IMR-90 (cell line): ENCODE results near the gene SPTSSB. TPM values are rescaled to one million over a fixed set of nuclear protein-coding genes. Genes with fewer than 3 reads are reported as not detected.

Experiments
- ATAC-seq: fragments of 200-7000 bp; cut with Tn5 transposase; 2 replicates; pipeline ENCODE4 v1.9.1; 2020; ENCODE audit warnings: low read depth, mild to moderate bottlenecking, moderate library complexity
- BruUV-seq: library from RNA; stranded (reverse); fragments of 400-500 nt; replicated peaks from 2 replicates; lab custom pipeline; 2021; lab: Mats Ljungman, UMichigan
- CTCF ChIA-PET: fragments of 300-600 bp; formaldehyde crosslinking; extraction: SDS; loops from one replicate; lab custom pipeline; 2021; ENCODE audit warnings: antibody characterized with exemption; lab: Yijun Ruan, JAX
- POLR2A ChIA-PET: fragments of 300-600 bp; sonication (Branson Sonifier 250); formaldehyde crosslinking; loops from one replicate; lab custom pipeline; 2022; ENCODE audit warnings: antibody characterized with exemption; ENCODE audit not compliant: unreplicated experiment; lab: Charles Lee
- DNase-seq: peaks from one replicate; pipeline ENCODE4 v3.0.0; 2013
- H2AFZ ChIP-seq: replicated peaks from 2 replicates; pipeline ENCODE3; 2013; ENCODE audit warnings: low read length, mild to moderate bottlenecking; ENCODE audit not compliant: poor library complexity
- H2AK5ac ChIP-seq: 2 replicates; pipeline ENCODE4 v1.6.1; 2013; ENCODE audit warnings: low read depth, low read length, inconsistent platforms
- H2AK9ac ChIP-seq: replicated peaks from 2 replicates; pipeline ENCODE3; 2013; ENCODE audit warnings: mild to moderate bottlenecking, low read depth, low read length, moderate library complexity; ENCODE audit not compliant: poor library complexity
- H2BK120ac ChIP-seq: 2 replicates; pipeline ENCODE4 v1.6.1; 2013; ENCODE audit warnings: low read depth, low read length, inconsistent platforms
- H2BK15ac ChIP-seq: 3 replicates; pipeline ENCODE4 v1.6.1; 2013; ENCODE audit warnings: low read depth, low read length, inconsistent platforms
- H2BK20ac ChIP-seq: 2 replicates; pipeline ENCODE4 v1.6.1; 2013; ENCODE audit warnings: low read depth, mild to moderate bottlenecking, inconsistent platforms, low read length, moderate library complexity
- H2BK5ac ChIP-seq: 2 replicates; pipeline ENCODE4 v1.6.1; 2013; ENCODE audit warnings: mild to moderate bottlenecking, low read depth, low read length, inconsistent platforms; ENCODE audit not compliant: poor library complexity, severe bottlenecking
- H3K14ac ChIP-seq: replicated peaks from 2 replicates; pipeline ENCODE4 v1.6.1; 2013; ENCODE audit warnings: low read depth, low read length, inconsistent platforms
- H3K18ac ChIP-seq: 2 replicates; pipeline ENCODE4 v1.6.1; 2013; ENCODE audit warnings: low read depth, low read length, control low read depth
- H3K23ac ChIP-seq: 2 replicates; pipeline ENCODE4 v1.6.1; 2013; ENCODE audit warnings: low read depth, low read length, inconsistent platforms
- H3K27ac ChIP-seq: 2 replicates; pipeline ENCODE4 v1.5.1; 2013; ENCODE audit warnings: mild to moderate bottlenecking, control low read depth, low read length; ENCODE audit not compliant: insufficient read depth
- H3K27me3 ChIP-seq: 2 replicates; pipeline ENCODE4 v1.6.1; 2013; ENCODE audit warnings: low read length; ENCODE audit not compliant: control insufficient read depth, insufficient read depth
- H3K36me3 ChIP-seq: 2 replicates; pipeline ENCODE4 v1.6.1; 2013; ENCODE audit warnings: low read length, mixed read lengths; ENCODE audit not compliant: control insufficient read depth, insufficient read depth
- H3K4ac ChIP-seq: 2 replicates; pipeline ENCODE4 v1.6.1; 2013; ENCODE audit warnings: low read depth, low read length, inconsistent platforms
- H3K4me1 ChIP-seq: 2 replicates; pipeline ENCODE4 v1.6.1; 2013; ENCODE audit warnings: low read length, mixed read lengths; ENCODE audit not compliant: control insufficient read depth, insufficient read depth
- H3K4me2 ChIP-seq: 2 replicates; pipeline ENCODE4 v1.6.1; 2013; ENCODE audit warnings: low read depth, mild to moderate bottlenecking, control low read depth, low read length, moderate library complexity
- H3K4me3 ChIP-seq: 2 replicates; pipeline ENCODE4 v1.5.1; 2013; ENCODE audit warnings: low read depth, mild to moderate bottlenecking, control low read depth, low read length, moderate library complexity; ENCODE audit not compliant: insufficient read depth
- H3K56ac ChIP-seq: 2 replicates; pipeline ENCODE4 v1.6.1; 2013; ENCODE audit warnings: low read length, inconsistent platforms; ENCODE audit not compliant: insufficient read depth; ENCODE audit errors: extremely low read depth
- H3K79me1 ChIP-seq, 2 experiments: 2 replicates each; pipeline ENCODE4 v1.6.1; 2013; ENCODE audit warnings: low read length in 2 of 2, inconsistent platforms in 1 of 2, low read depth in 1 of 2
- H3K9ac ChIP-seq: 2 replicates; pipeline ENCODE4 v1.6.1; 2013; ENCODE audit warnings: low read depth, low read length, control low read depth
- H3K9me1 ChIP-seq: 2 replicates; pipeline ENCODE4 v1.6.1; 2013; ENCODE audit warnings: low read length, inconsistent platforms; ENCODE audit not compliant: insufficient read depth
- H3K9me3 ChIP-seq: 2 replicates; pipeline ENCODE4 v1.6.1; 2013; ENCODE audit warnings: low read length; ENCODE audit not compliant: control insufficient read depth, insufficient read depth
- H4K20me1 ChIP-seq: 2 replicates; pipeline ENCODE4 v1.6.1; 2013; ENCODE audit warnings: low read length, inconsistent platforms; ENCODE audit not compliant: insufficient read depth
- H4K5ac ChIP-seq: 2 replicates; pipeline ENCODE4 v1.6.1; 2013; ENCODE audit warnings: mild to moderate bottlenecking, low read depth, low read length, control low read depth
- H4K8ac ChIP-seq, 2 experiments: 2 replicates each; pipeline ENCODE4 v1.6.1; 2013; ENCODE audit warnings: low read depth in 2 of 2, low read length in 2 of 2, control low read depth in 1 of 2, inconsistent platforms in 1 of 2
- H4K91ac ChIP-seq: 2 replicates; pipeline ENCODE4 v1.6.1; 2013; ENCODE audit warnings: low read depth, low read length, inconsistent platforms; ENCODE audit not compliant: insufficient read depth
- BHLHE40 ChIP-seq: fragments of 150-350 bp; IDR thresholded peaks from 2 replicates; pipeline ENCODE4 v1.6.1; 2016; ENCODE audit warnings: mild to moderate bottlenecking, low read depth, low read length
- CHD1 ChIP-seq: IDR thresholded peaks from 2 replicates; pipeline ENCODE4 v1.6.1; 2012; ENCODE audit warnings: low read depth, low read length, improper control_type of control experiment
- CTCF ChIP-seq: conservative IDR thresholded peaks from 2 replicates; pipeline ENCODE4 v1.5.1; 2012; ENCODE audit warnings: mild to moderate bottlenecking, low read depth, low read length, improper control_type of control experiment
- FOS ChIP-seq: fragments of 150-350 bp; IDR thresholded peaks from 2 replicates; pipeline ENCODE4 v1.6.1; 2016; ENCODE audit warnings: low read depth, low read length
- MAFK ChIP-seq: IDR thresholded peaks from 2 replicates; pipeline ENCODE4 v1.6.1; 2012; ENCODE audit warnings: low read depth, low read length, improper control_type of control experiment
- MAZ ChIP-seq: IDR thresholded peaks from 2 replicates; pipeline ENCODE4 v1.6.1; 2012; ENCODE audit warnings: low read depth, mild to moderate bottlenecking, low read length, improper control_type of control experiment, moderate library complexity, borderline replicate concordance
- MXI1 ChIP-seq: IDR thresholded peaks from 2 replicates; pipeline ENCODE4 v1.6.1; 2012; ENCODE audit warnings: low read depth, mild to moderate bottlenecking, low read length, moderate library complexity, borderline replicate concordance
- NFE2L2 ChIP-seq: fragments of 150-350 bp; IDR thresholded peaks from 2 replicates; pipeline ENCODE4 v1.6.1; 2016; ENCODE audit warnings: low read depth, mild to moderate bottlenecking, low read length
- POLR2A ChIP-seq: IDR thresholded peaks from 2 replicates; pipeline ENCODE4 v1.6.1; 2012; ENCODE audit warnings: mild to moderate bottlenecking, low read depth, low read length
- RAD21 ChIP-seq: IDR thresholded peaks from 2 replicates; pipeline ENCODE4 v1.6.1; 2012; ENCODE audit warnings: low read length, improper control_type of control experiment
- RFX5 ChIP-seq: IDR thresholded peaks from 2 replicates; pipeline ENCODE4 v1.8.0; 2012; ENCODE audit warnings: low read depth, mild to moderate bottlenecking, low read length, moderate library complexity
- SMC3 ChIP-seq: fragments of 150-350 bp; IDR thresholded peaks from 2 replicates; pipeline ENCODE4 v1.6.1; 2016; ENCODE audit warnings: low read depth, mild to moderate bottlenecking, antibody characterized with exemption, low read length, moderate library complexity
- WGBS, 2 experiments: methylation state at CpG; one replicate each; pipeline versions ENCODE4 v1.1.5 to v1.1.7; 2013; ENCODE audit warnings: missing lambda C conversion rate in 2 of 2; ENCODE audit not compliant: insufficient read length in 1 of 2; ENCODE audit errors: extremely low coverage in 2 of 2; 5-methylcytosine and 5-hydroxymethylcytosine counted together
- dilution Hi-C: fragments of 300-500 bp; cut with HindIII; formaldehyde crosslinking; loops from one replicate; pipeline ENCODE4 v1.14.3; 2018; ENCODE audit warnings: low sequenced_read_pairs; ENCODE audit not compliant: unreplicated experiment
- in situ Hi-C: fragments of 300-500 bp; cut with MboI; formaldehyde crosslinking; loops from 3 replicates; pipeline ENCODE4 v1.14.3; 2019; ENCODE audit warnings: low sequenced_read_pairs, inconsistent platforms, mixed read lengths
- intact Hi-C: fragments of 100-400 bp; cut with micrococcal nuclease; formaldehyde crosslinking; loops from 2 replicates; pipeline ENCODE4 v1.10.0; 2022
- polyA plus RNA-seq, 3 experiments: library from polyadenylated mRNA; depleted of rRNA; stranded (reverse); fragments of >200 nt; gene quantifications; 2 replicates each; pipeline ENCODE4 v1.2.3, GENCODE V29; 2012; ENCODE audit warnings: low replicate concordance in 1 of 3
- total RNA-seq: library from RNA; depleted of rRNA; stranded (reverse); fragments of >200 nt; gene quantifications from 2 replicates; pipeline ENCODE4 v1.2.3, GENCODE V29; 2012
- TF ChIP-seq, protein P1 (sequence below): fragments of 150-350 bp; IDR thresholded peaks from 2 replicates; pipeline ENCODE4 v1.6.1; 2016; ENCODE audit warnings: low read depth, mild to moderate bottlenecking, low read length, moderate library complexity, borderline replicate concordance
- TF ChIP-seq, protein P2 (sequence below): fragments of 150-350 bp; IDR thresholded peaks from 2 replicates; pipeline ENCODE4 v1.6.1; 2017; ENCODE audit warnings: mild to moderate bottlenecking, antibody characterized with exemption, low read length, low read depth

The SPTSSB gene
- total and polyA plus RNA-seq, 2 of the 4 experiments (the other 2 are of a cell fraction) = not detected

- DNase-seq = no peak
- Histone ChIP-seq H3K9ac (no peak overlapping the region), H3K23ac (no peak overlapping the region)
Observed at GRCh38 chr3:161372321-161373260, 1.3 kb upstream of the SPTSSB start.

More at GRCh38 chr3:161372321-161373260, 1.3 kb upstream of the SPTSSB start:
- peak; percentile 82 for ATAC-seq
- Histone ChIP-seq H3K9me3 (no peaks in the 10 kb centered on the region), H4K8ac (no peak overlapping the region), H3K36me3 (no peaks in the 10 kb centered on the region), H2AK5ac (no peak overlapping the region), H4K5ac (no peak overlapping the region), H3K27me3 (peaks cover 31% of the 10 kb centered on the region), H3K4me2 (peak overlapping the region; percentile 83), H3K4me3 (peak overlapping the region; percentile 16), H3K79me1 (no peaks in the 10 kb centered on the region), H2AK9ac (peak overlapping the region; percentile 5), H3K27ac (no peak overlapping the region), H4K20me1 (no peaks in the 10 kb centered on the region; the same call in 1 of the 2 replicates), H4K91ac (no peak overlapping the region), H2BK120ac (no peak overlapping the region), H3K4me1 (no peaks in the 10 kb centered on the region), H3K14ac (no peak overlapping the region), H3K4ac (no peak overlapping the region), H3K56ac (no peak overlapping the region), H3K9me1 (no peaks in the 10 kb centered on the region), H2AFZ (peak overlapping the region; percentile 87), H2BK5ac (no peak overlapping the region), H2BK15ac (no peak overlapping the region), H2BK20ac (no peak overlapping the region), H3K18ac (no peak overlapping the region)
- ChIA-PET POLR2A (no interaction called here), CTCF (no interaction called here)
- dilution Hi-C loops (no loop called here), in situ Hi-C loops (no loop called here), intact Hi-C loops (no loop called here)
- TF ChIP-seq, protein P1, sequence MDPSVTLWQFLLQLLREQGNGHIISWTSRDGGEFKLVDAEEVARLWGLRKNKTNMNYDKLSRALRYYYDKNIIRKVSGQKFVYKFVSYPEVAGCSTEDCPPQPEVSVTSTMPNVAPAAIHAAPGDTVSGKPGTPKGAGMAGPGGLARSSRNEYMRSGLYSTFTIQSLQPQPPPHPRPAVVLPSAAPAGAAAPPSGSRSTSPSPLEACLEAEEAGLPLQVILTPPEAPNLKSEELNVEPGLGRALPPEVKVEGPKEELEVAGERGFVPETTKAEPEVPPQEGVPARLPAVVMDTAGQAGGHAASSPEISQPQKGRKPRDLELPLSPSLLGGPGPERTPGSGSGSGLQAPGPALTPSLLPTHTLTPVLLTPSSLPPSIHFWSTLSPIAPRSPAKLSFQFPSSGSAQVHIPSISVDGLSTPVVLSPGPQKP = no peak
- no peak for TF ChIP-seq MAFK
- no peak for TF ChIP-seq FOS
- TF ChIP-seq RFX5 = no peak
- no peak for TF ChIP-seq NFE2L2
- no peak for TF ChIP-seq POLR2A
- TF ChIP-seq BHLHE40 = no peak
- TF ChIP-seq SMC3 = no peak
- TF ChIP-seq MXI1 = no peak
- TF ChIP-seq CHD1 = no peak
- TF ChIP-seq RAD21 = no peak
- TF ChIP-seq MAZ = no peak
- TF ChIP-seq CTCF = no peak
- TF ChIP-seq, protein P2, sequence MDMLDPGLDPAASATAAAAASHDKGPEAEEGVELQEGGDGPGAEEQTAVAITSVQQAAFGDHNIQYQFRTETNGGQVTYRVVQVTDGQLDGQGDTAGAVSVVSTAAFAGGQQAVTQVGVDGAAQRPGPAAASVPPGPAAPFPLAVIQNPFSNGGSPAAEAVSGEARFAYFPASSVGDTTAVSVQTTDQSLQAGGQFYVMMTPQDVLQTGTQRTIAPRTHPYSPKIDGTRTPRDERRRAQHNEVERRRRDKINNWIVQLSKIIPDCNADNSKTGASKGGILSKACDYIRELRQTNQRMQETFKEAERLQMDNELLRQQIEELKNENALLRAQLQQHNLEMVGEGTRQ = no peak
- WGBS, 2 experiments = 2% methylated on average over 28 of the region's 55 CpGs; no CpG with 5 or more reads in 1 of the 2 experiments
- BruUV-seq = no TSS peak
